ENCODE data around the gene POTED.
"Not testable (repeated sequence)": the region's sequence is repeated elsewhere in the genome, so short reads cannot be mapped to it uniquely, and the experiment has no call there.

The POTED gene

GRCh38 chr21:13609477-13609876 lies at the start of gene POTED:
Gene POTED (plus strand): TSS chr21:13609777. CDS start chr21:13610229, 452 bp downstream.
- not testable (repeated sequence) for DNase-seq (ENCODE audit: low spot score); FAIRE-seq

DNA sequence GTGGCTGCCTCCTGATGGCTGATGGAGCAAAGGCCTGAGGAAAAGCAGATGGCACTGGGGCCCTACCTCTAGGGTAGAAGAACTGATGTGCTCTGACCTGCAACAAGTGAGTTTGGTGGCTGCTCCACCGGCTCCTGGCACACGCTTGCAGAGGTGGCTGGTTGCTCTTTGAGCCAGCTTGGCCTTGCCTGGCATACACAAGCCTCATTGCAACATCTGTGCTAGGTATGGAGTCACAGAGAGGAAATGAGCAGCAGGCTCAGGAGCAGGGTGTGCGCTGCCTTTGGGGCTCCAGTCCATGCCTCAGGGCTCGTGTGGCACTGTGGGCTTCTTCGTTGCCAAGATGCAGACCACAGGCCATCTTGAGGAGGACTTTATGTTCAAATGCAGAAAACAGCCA lies 40.5 kb downstream of the POTED start:
- DNase-seq (ENCODE audit: low spot score); FAIRE-seq: not testable (repeated sequence)

DNA sequence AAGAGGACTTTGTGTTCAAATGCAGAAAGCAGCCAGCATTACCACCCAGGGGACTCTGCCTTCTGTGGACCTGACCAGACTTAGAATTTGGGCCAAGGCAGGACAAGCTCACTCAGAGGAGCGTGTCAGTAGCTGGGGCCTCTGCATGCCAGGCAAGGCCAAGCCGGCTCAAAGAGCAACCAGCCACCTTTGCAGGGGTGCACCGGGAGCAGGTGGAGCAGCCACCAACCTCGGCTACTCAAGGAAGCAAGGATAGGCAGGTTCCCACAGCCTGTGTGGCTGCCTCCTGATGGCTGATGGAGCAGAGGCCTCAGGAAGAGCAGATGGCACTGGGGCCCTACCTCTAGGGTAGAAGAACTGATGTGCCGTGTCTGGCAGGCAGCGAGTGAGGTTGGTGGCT lies 42.2 kb downstream of the POTED start:
- not testable (repeated sequence) for DNase-seq (ENCODE audit: low spot score); FAIRE-seq

Measured in RCC 7860 (cell line).